Liver (tissue), 9 donors: ENCODE measurements around the gene SPOP. TPM values are rescaled to one million over a fixed set of nuclear protein-coding genes. Genes with fewer than 3 reads are reported as not detected.

Experiments used
- DNase-seq: peaks from one replicate; pipeline ENCODE4 v3.0.0-alpha.2; 2017; ENCODE audit warnings: low spot score
- H3K27ac ChIP-seq, 2 donors: one replicate each; pipeline ENCODE4 v1.7.0; 2013; ENCODE audit warnings: inconsistent platforms in 2 of 2, low read length in 2 of 2, control low read depth in 1 of 2, low read depth in 1 of 2, mild to moderate bottlenecking in 1 of 2
- H3K27me3 ChIP-seq, 4 donors: one replicate each; pipeline versions ENCODE4 v1.6.1 to v1.7.0; 2013; ENCODE audit warnings: low read length in 3 of 4, inconsistent platforms in 1 of 4, mild to moderate bottlenecking in 1 of 4, moderate library complexity in 1 of 4; ENCODE audit not compliant: control insufficient read depth in 4 of 4, insufficient read depth in 4 of 4
- H3K36me3 ChIP-seq, 4 donors: one replicate each; pipeline versions ENCODE4 v1.6.1 to v1.7.0; 2013; ENCODE audit warnings: low read length in 3 of 4, mild to moderate bottlenecking in 3 of 4, low read depth in 1 of 4, moderate library complexity in 1 of 4; ENCODE audit not compliant: control insufficient read depth in 4 of 4, insufficient read depth in 3 of 4
- H3K4me1 ChIP-seq, 4 donors: one replicate each; pipeline versions ENCODE4 v1.6.1 to v1.7.0; 2013; ENCODE audit warnings: low read length in 3 of 4, mild to moderate bottlenecking in 3 of 4, moderate library complexity in 1 of 4; ENCODE audit not compliant: control insufficient read depth in 4 of 4, insufficient read depth in 4 of 4
- H3K4me3 ChIP-seq, 3 donors: one replicate each; pipeline versions ENCODE4 v1.6.1 to v1.7.0; 2013; ENCODE audit warnings: low read length in 3 of 3, control low read depth in 1 of 3, low read depth in 1 of 3, mild to moderate bottlenecking in 1 of 3
- H3K9ac ChIP-seq, 2 donors: one replicate each; pipeline ENCODE4 v1.7.0; 2013; ENCODE audit warnings: low read length in 2 of 2, mild to moderate bottlenecking in 2 of 2, moderate library complexity in 2 of 2, control low read depth in 1 of 2, low read depth in 1 of 2
- H3K9me3 ChIP-seq, 4 donors: one replicate each; pipeline versions ENCODE4 v1.6.1 to v1.7.0; 2013; ENCODE audit warnings: low read length in 3 of 4; ENCODE audit not compliant: control insufficient read depth in 4 of 4
- ATF3 ChIP-seq: IDR thresholded peaks from 2 replicates; pipeline ENCODE4 v1.6.1; 2016; ENCODE audit warnings: antibody characterized with exemption
- EGR1 ChIP-seq, 2 donors: IDR thresholded peaks; 2 replicates each; pipeline ENCODE4 v1.6.1; 2016 to 2018; ENCODE audit warnings: antibody characterized with exemption in 2 of 2, low read depth in 2 of 2
- FOXA1 ChIP-seq: IDR thresholded peaks from 2 replicates; pipeline ENCODE4 v1.6.1; 2016; ENCODE audit warnings: antibody characterized with exemption
- FOXA2 ChIP-seq: IDR thresholded peaks from 2 replicates; pipeline ENCODE4 v1.6.1; 2016; ENCODE audit warnings: antibody characterized with exemption
- GABPA ChIP-seq, 2 donors: IDR thresholded peaks in 1 of 2; conservative IDR thresholded peaks in 1 of 2; 2 replicates each; pipeline ENCODE4 v1.6.1; 2016; ENCODE audit warnings: antibody characterized with exemption in 2 of 2, mild to moderate bottlenecking in 1 of 2, moderate library complexity in 1 of 2
- HNF4A ChIP-seq, 2 donors: conservative IDR thresholded peaks; 2 replicates each; pipeline ENCODE4 v1.6.1; 2016; ENCODE audit warnings: antibody characterized with exemption in 2 of 2, mild to moderate bottlenecking in 2 of 2
- HNF4G ChIP-seq: IDR thresholded peaks from 2 replicates; pipeline ENCODE4 v1.6.1; 2016; ENCODE audit warnings: antibody characterized with exemption
- JUND ChIP-seq, 2 donors: IDR thresholded peaks; 2 replicates each; pipeline ENCODE4 v1.6.1; 2016; ENCODE audit warnings: antibody characterized with exemption in 2 of 2
- RAD21 ChIP-seq, 2 donors: IDR thresholded peaks; 2 replicates each; pipeline ENCODE4 v1.6.1; 2016; ENCODE audit warnings: antibody characterized with exemption in 2 of 2, mild to moderate bottlenecking in 2 of 2
- RXRA ChIP-seq, 2 donors: IDR thresholded peaks; 2 replicates each; pipeline ENCODE4 v1.6.1; 2017 to 2018; ENCODE audit warnings: antibody characterized with exemption in 2 of 2, mild to moderate bottlenecking in 1 of 2
- SP1 ChIP-seq: IDR thresholded peaks from 2 replicates; pipeline ENCODE4 v1.6.1; 2018; ENCODE audit warnings: antibody characterized with exemption, mild to moderate bottlenecking
- TAF1 ChIP-seq: conservative IDR thresholded peaks from 2 replicates; pipeline ENCODE4 v1.6.1; 2016; ENCODE audit warnings: antibody characterized with exemption, mild to moderate bottlenecking
- YY1 ChIP-seq: IDR thresholded peaks from 2 replicates; pipeline ENCODE4 v1.6.1; 2016; ENCODE audit warnings: antibody characterized with exemption, mild to moderate bottlenecking
- ZBTB33 ChIP-seq: IDR thresholded peaks from 2 replicates; pipeline ENCODE4 v1.6.1; 2016; ENCODE audit warnings: antibody characterized with exemption
- WGBS: extraction: QIAGEN DNeasy Blood & Tissue Kit; methylation state at CpG from one replicate; pipeline ENCODE4 v1.1.7; 2013; 5-methylcytosine and 5-hydroxymethylcytosine counted together
- polyA plus RNA-seq, 2 donors: library from polyadenylated mRNA; stranded (reverse) in 1 of 2; unstranded in 1 of 2; fragments of 200-250 nt in 1 of 2; fragments of >200 nt in 1 of 2; fragmentation: Nextera tagmentation in 1 of 2; extraction: Ambion mirVana in 1 of 2; gene quantifications; one replicate each; pipeline versions ENCODE4 v1.2.1 to v1.2.3, GENCODE V29; 2013 to 2015
- total RNA-seq, 2 donors: library from RNA; depleted of rRNA; stranded (reverse); fragments of >200 nt; gene quantifications; one replicate each; pipeline ENCODE4 v1.2.3, GENCODE V29; 2014
- TF ChIP-seq, protein P1 (sequence below): fragments of 150-350 bp; IDR thresholded peaks from 2 replicates; pipeline ENCODE4 v1.5.1; 2017; ENCODE audit warnings: improper control_type of control experiment, low read depth, low read length; ENCODE audit not compliant: missing input control
- TF ChIP-seq, protein P2 (sequence below): IDR thresholded peaks from 2 replicates; pipeline ENCODE4 v1.6.1; 2016; ENCODE audit warnings: antibody characterized with exemption, mild to moderate bottlenecking
- TF ChIP-seq, protein P3 (sequence below): IDR thresholded peaks from 2 replicates; pipeline ENCODE4 v1.6.1; 2016; ENCODE audit warnings: antibody characterized with exemption
- donor health status: healthy.
- donor health status: healthy.
- donor health status: healthy.
- donor health status: healthy.
- donor health status: healthy.

SPOP gene
- total and polyA plus RNA-seq, 4 donors, result 21.6 to 50.8 (median 42.4) TPM

DNA sequence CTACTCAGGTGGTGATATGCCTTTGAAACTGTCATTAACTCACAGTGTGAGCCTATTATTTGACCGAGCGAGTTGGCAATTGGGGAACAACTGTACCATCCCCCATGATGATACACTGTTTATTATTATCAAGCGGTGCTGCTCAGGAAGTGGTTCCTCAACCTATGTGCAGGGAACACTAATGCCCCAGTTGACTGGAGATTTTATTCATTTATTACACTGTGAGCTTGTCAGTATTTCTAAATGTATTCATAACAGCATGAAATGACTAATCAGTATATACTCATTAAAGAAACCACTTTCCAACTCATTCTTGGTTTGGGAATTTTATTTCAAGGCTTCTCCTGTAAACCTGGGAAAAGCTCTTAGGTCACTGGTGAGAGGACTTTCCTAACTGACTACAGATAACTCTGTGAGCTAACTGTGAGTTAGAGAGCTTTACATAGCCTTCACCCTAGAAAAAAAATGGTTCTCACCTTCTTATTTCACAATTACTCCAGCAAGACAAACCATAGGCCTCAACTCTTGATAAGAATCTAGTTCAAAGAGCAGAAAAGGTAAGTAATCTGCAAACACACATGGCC, 59.8 kb downstream of the SPOP start:
- WGBS, result 88% methylated on average over 3 of the region's 3 CpGs
- no peak for DNase-seq
- TF ChIP-seq HNF4A (conservative IDR thresholded peaks at IDR 0.05), result no peak
- TF ChIP-seq YY1, result no peak
- TF ChIP-seq RXRA (IDR thresholded peaks at IDR 0.05), result no peak
- TF ChIP-seq FOXA2, result no peak
- no peak for TF ChIP-seq ZBTB33
- TF ChIP-seq, protein P1, sequence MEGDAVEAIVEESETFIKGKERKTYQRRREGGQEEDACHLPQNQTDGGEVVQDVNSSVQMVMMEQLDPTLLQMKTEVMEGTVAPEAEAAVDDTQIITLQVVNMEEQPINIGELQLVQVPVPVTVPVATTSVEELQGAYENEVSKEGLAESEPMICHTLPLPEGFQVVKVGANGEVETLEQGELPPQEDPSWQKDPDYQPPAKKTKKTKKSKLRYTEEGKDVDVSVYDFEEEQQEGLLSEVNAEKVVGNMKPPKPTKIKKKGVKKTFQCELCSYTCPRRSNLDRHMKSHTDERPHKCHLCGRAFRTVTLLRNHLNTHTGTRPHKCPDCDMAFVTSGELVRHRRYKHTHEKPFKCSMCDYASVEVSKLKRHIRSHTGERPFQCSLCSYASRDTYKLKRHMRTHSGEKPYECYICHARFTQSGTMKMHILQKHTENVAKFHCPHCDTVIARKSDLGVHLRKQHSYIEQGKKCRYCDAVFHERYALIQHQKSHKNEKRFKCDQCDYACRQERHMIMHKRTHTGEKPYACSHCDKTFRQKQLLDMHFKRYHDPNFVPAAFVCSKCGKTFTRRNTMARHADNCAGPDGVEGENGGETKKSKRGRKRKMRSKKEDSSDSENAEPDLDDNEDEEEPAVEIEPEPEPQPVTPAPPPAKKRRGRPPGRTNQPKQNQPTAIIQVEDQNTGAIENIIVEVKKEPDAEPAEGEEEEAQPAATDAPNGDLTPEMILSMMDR, result no peak
- no peak for TF ChIP-seq HNF4G
- TF ChIP-seq RAD21 (IDR thresholded peaks at IDR 0.05), result no peak
- no peak for TF ChIP-seq JUND (IDR thresholded peaks at IDR 0.05)
- no peak for TF ChIP-seq GABPA (IDR thresholded peaks at IDR 0.05 in 1 of 2, conservative IDR thresholded peaks at IDR 0.05 in 1 of 2)
- TF ChIP-seq TAF1, result no peak
- TF ChIP-seq, protein P2, sequence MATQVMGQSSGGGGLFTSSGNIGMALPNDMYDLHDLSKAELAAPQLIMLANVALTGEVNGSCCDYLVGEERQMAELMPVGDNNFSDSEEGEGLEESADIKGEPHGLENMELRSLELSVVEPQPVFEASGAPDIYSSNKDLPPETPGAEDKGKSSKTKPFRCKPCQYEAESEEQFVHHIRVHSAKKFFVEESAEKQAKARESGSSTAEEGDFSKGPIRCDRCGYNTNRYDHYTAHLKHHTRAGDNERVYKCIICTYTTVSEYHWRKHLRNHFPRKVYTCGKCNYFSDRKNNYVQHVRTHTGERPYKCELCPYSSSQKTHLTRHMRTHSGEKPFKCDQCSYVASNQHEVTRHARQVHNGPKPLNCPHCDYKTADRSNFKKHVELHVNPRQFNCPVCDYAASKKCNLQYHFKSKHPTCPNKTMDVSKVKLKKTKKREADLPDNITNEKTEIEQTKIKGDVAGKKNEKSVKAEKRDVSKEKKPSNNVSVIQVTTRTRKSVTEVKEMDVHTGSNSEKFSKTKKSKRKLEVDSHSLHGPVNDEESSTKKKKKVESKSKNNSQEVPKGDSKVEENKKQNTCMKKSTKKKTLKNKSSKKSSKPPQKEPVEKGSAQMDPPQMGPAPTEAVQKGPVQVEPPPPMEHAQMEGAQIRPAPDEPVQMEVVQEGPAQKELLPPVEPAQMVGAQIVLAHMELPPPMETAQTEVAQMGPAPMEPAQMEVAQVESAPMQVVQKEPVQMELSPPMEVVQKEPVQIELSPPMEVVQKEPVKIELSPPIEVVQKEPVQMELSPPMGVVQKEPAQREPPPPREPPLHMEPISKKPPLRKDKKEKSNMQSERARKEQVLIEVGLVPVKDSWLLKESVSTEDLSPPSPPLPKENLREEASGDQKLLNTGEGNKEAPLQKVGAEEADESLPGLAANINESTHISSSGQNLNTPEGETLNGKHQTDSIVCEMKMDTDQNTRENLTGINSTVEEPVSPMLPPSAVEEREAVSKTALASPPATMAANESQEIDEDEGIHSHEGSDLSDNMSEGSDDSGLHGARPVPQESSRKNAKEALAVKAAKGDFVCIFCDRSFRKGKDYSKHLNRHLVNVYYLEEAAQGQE, result no peak
- no peak for TF ChIP-seq SP1
- TF ChIP-seq FOXA1, result no peak
- TF ChIP-seq EGR1 (IDR thresholded peaks at IDR 0.05; ENCODE audit: low read depth in 2 of 2), result no peak
- no peaks in the 10 kb centered on the region for H3K27me3 ChIP-seq
- no peaks in the 10 kb centered on the region for H3K9me3 ChIP-seq
- H3K4me1 ChIP-seq, result peaks cover 0 to 4% (median 2%) of the 10 kb centered on the region in 4 donors
- H3K9ac ChIP-seq, result no peak overlapping the region
- H3K4me3 ChIP-seq, result no peak overlapping the region
- peaks cover 4 to 41% (median 32%) of the 10 kb centered on the region in 4 donors for H3K36me3 ChIP-seq
- H3K27ac ChIP-seq, result no peak overlapping the region

GRCh38 chr17:49616601-49617131, 61.2 kb downstream of the SPOP start:
- no peak for DNase-seq
- Histone ChIP-seq H3K27ac (no peak overlapping the region), H3K9ac (no peak overlapping the region), H3K36me3 (peaks cover 4 to 34% (median 26%) of the 10 kb centered on the region in 4 donors), H3K27me3 (no peaks in the 10 kb centered on the region), H3K4me1 (peaks cover 2 to 17% (median 11%) of the 10 kb centered on the region in 4 donors), H3K4me3 (no peak overlapping the region), H3K9me3 (no peaks in the 10 kb centered on the region)
- TF ChIP-seq, protein P3, sequence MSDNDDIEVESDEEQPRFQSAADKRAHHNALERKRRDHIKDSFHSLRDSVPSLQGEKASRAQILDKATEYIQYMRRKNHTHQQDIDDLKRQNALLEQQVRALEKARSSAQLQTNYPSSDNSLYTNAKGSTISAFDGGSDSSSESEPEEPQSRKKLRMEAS, result no peak
- TF ChIP-seq, protein P1, result no peak
- no peak for TF ChIP-seq ATF3
- no peak for TF ChIP-seq RAD21 (IDR thresholded peaks at IDR 0.05)
- TF ChIP-seq, protein P2, result no peak
- no peak for TF ChIP-seq FOXA2
- 68% methylated on average over 10 of the region's 10 CpGs for WGBS
